ENCODE results near the gene C1orf159.
A peak's percentile ranks its signal among the peaks of the same experiment; 100 is the strongest.

Gene C1orf159

GRCh38 chr1:1164701-1165451 lies 49.0 kb upstream of the C1orf159 start (continued):
- TF ChIP-seq ZSCAN4 (tag by site-specific recombination; IDR thresholded peaks at IDR 0.05): no peak
- no peak for TF ChIP-seq ZBTB8A (tag by site-specific recombination; IDR thresholded peaks at IDR 0.05)
- no peak for TF ChIP-seq KLF7 (tag by site-specific recombination; IDR thresholded peaks at IDR 0.05; ENCODE audit: borderline replicate concordance)
- no peak for TF ChIP-seq ZNF513 (tag by site-specific recombination; IDR thresholded peaks at IDR 0.05)
- TF ChIP-seq ZNF555 (tag by site-specific recombination; conservative IDR thresholded peaks at IDR 0.05): no peak
- no peak for TF ChIP-seq PBX3 (CRISPR knock-in tag; IDR thresholded peaks at IDR 0.05)
- TF ChIP-seq ZNF23 (tag by site-specific recombination; IDR thresholded peaks at IDR 0.05; ENCODE audit: borderline replicate concordance): no peak
- TF ChIP-seq, protein P1, sequence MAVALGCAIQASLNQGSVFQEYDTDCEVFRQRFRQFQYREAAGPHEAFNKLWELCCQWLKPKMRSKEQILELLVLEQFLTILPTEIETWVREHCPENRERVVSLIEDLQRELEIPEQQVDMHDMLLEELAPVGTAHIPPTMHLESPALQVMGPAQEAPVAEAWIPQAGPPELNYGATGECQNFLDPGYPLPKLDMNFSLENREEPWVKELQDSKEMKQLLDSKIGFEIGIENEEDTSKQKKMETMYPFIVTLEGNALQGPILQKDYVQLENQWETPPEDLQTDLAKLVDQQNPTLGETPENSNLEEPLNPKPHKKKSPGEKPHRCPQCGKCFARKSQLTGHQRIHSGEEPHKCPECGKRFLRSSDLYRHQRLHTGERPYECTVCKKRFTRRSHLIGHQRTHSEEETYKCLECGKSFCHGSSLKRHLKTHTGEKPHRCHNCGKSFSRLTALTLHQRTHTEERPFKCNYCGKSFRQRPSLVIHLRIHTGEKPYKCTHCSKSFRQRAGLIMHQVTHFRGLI (tag by site-specific recombination; IDR thresholded peaks at IDR 0.05): no peak
- TF ChIP-seq GLI2 (tag by site-specific recombination; IDR thresholded peaks at IDR 0.05; ENCODE audit: borderline replicate concordance, low read depth): no peak

DNA sequence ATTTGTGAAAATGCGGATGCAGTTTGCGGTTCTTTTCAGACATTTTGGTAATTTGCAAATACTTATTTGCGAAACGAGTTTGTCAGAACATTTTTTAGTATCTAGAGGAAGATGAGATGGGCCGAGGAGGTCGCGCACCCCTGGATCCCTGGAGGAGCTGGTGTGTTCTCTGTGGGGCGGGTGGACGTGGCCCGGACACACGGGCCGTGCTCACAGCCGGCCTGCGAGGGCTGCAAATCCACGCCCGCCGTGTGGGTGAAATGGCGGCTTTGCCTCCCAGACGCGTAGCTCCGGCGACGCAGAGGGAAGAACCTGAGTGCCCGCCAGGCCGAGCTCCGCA lies 48.4 kb upstream of the C1orf159 start:
- no peaks in the 10 kb centered on the region for H3K36me3 ChIP-seq (ENCODE audit: control insufficient read depth in 2 of 2, insufficient read depth in 1 of 2, low read length in 2 of 2)
- H3K9me3 ChIP-seq (ENCODE audit: control insufficient read depth, insufficient read depth, low read depth, low read length): no peaks in the 10 kb centered on the region
- TF ChIP-seq ZSCAN4 (tag by site-specific recombination; IDR thresholded peaks at IDR 0.05): no peak
- no peak for TF ChIP-seq ZNF510 (tag by site-specific recombination; IDR thresholded peaks at IDR 0.05; ENCODE audit: insufficient replicate concordance)
- TF ChIP-seq, protein P2, sequence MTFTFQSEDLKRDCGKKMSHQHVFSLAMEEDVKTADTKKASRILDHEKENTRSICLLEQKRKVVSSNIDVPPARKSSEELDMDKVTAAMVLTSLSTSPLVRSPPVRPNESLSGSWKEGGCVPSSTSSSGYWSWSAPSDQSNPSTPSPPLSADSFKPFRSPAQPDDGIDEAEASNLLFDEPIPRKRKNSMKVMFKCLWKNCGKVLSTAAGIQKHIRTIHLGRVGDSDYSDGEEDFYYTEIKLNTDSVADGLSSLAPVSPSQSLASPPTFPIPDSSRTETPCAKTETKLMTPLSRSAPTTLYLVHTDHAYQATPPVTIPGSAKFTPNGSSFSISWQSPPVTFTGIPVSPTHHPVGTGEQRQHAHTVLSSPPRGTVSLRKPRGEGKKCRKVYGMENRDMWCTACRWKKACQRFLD (tag by site-specific recombination; IDR thresholded peaks at IDR 0.05): no peak
- TF ChIP-seq, protein P3, sequence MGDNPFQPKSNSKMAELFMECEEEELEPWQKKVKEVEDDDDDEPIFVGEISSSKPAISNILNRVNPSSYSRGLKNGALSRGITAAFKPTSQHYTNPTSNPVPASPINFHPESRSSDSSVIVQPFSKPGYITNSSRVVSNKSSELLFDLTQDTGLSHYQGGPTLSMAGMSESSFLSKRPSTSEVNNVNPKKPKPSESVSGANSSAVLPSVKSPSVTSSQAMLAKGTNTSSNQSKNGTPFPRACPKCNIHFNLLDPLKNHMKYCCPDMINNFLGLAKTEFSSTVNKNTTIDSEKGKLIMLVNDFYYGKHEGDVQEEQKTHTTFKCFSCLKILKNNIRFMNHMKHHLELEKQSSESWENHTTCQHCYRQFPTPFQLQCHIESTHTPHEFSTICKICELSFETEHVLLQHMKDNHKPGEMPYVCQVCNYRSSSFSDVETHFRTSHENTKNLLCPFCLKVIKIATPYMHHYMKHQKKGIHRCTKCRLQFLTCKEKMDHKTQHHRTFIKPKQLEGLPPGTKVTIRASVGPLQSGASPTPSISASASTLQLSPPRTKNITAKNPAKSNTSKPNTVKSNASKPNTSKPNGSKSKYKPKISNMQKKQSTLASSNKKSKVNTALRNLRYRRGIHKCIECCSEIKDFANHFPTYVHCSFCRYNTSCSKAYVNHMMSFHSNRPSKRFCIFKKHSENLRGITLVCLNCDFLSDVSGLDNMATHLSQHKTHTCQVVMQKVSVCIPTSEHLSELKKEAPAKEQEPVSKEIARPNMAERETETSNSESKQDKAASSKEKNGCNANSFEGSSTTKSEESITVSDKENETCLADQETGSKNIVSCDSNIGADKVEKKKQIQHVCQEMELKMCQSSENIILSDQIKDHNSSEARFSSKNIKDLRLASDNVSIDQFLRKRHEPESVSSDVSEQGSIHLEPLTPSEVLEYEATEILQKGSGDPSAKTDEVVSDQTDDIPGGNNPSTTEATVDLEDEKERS (tag by site-specific recombination; IDR thresholded peaks at IDR 0.05): no peak
- TF ChIP-seq ZNF707 (tag by site-specific recombination; IDR thresholded peaks at IDR 0.05): no peak
- TF ChIP-seq ZNF112 (tag by site-specific recombination; IDR thresholded peaks at IDR 0.05): no peak
- H3K4me3 ChIP-seq (ENCODE audit: low read depth, low read length): peak overlapping the region; percentile 29
- H3K27ac ChIP-seq (ENCODE audit: extremely low read depth, low read depth, low read length): no peak overlapping the region
- ChIA-PET CTCF (no interaction called here), POLR2A (no interaction called here)
- no peaks in the 10 kb centered on the region for H3K4me1 ChIP-seq (ENCODE audit: control insufficient read depth, insufficient read depth, low read length)
